Femur (tissue), 1 donor: ENCODE results near the gene ADORA2A.

Experiments used
- DNase-seq: peaks from one replicate; pipeline ENCODE4 v3.0.0-alpha.2; 2017

ADORA2A gene

DNA sequence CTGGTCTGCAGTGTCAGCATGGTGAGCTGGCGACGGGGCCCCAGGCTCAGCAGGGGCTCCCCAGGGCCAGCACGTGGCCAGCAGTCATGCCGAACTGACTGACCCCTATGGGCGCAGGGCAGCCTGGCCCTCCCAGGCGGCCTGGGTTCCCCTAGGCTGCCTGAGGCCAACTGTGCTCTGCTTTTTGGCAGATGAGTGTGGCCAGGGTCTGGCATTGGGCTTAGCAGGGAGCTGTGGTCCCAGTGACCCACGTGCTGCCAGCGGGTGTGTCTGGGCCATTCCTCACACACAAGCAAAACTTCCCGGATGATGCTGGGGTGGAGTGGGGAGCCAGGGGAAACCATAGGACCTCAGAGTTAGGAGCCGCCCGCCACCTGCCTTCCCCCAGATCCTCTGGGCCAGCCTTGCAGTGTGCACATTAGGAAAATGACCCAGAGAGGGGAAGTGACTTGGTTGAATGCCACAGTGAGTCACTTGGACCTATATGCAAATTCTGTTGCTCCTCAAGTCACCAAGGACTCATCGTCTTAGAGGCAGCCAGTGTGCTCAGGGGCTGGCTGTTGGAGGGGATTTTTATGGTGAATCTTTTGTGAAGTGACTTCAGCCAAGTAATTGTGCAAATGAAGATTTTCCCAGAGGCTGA lies 6.5 kb downstream of the ADORA2A start:
- peak; percentile 84 for DNase-seq

DNA sequence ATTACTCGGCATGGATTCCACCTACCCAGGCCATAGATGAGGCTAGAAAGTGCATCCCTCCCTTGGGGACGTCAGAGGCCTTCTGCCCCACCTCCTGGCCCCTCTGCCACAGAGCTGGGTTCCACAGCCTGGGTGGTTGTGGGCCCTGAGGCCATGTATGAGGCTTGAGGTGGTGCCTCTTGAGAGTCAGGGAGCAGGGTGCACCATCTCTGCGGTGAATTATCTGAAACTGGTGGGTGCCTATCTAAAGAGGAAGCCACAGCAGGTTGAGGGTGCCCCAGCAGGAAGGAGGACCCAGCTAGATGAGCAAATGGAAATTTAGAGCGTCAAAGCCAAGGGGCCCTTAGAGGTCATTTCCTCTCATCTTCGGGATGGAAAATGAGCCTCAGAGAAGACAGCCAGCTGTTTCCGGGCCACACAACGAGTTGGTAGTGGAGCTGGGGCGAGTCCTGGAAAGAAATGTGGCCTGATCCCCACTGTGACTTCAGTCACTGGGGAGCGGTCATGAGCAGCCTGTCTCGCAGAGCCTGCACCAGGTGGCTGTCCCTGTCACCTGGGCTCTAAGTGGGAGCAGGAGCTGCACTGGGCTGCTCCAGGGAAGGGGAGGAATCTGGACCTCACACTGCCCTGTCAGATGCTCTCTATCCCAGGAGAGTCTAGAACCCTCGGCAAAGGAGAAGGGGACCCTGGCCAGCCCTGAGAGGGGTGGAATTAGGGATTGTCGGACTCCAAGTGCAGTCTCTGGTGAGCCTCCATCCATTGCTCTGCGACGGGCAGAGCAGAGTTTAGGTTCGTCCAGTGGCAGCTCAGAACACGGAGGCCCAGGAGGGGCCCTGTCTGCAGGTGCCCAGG lies 7.3 kb downstream of the ADORA2A start:
- peak; percentile 92 for DNase-seq

DNA sequence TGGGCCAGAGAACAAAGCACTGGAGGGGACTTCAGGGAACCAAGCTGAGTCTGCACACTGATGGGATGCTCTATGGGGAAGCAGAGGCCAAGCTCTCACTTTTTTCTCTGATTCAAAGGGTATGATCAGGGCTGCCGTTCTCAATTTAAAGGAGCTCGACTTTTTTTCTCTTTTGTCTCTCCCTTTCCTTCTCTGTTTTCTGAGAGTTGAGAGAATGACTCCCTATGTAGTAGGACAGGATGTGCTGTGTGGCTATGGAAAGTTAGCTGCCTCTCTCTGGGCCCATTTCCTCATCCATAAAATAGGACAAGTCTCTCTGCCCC lies 7.9 kb downstream of the ADORA2A start:
- DNase-seq = peak; percentile 20

DNA sequence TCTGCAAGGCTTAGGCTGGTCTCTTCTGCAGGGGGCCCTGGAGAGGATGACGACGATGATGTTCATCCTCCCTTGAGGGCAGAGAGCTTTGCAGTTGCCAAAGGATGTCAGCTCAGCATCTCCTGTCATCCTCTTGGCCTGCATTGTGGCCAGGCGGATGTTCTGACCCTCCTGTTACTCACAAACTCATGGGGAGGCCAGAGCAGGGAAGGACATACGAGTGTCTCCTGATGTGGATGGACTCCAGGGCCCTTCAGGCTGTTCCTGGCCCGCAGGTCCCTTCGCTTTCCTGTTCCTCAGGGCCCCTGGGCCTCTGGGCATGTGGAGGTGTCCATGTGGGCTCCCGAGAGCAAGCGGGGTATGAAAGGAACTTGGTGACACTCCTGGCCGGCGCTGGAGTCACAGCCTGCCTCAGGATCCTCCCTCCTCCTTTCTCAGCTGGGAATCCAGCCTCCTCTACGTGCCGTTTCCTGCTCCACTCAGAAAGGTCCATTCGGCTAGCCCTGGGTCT lies 8.5 kb downstream of the ADORA2A start:
- no peak for DNase-seq

DNA sequence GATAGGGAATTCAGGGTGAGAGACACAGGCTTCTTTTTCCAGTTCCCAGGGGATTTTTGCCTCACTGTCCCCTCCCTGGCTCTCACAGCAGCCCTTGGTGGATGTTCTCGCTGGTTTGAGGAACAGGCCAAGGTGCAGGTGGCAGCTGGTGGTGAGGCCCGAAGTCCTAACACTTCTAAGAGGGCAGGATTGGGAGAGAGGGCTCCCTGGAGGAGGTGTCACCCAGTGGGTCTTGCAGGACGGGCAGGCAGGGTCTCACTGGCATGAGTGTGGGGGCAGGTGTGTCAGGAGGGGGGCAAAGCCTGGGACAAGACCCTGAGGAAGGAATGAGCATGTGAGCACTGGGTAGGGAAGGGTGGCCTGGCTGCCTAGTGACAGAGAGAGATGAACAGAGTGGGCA lies 9.2 kb downstream of the ADORA2A start:
- DNase-seq = no peak

DNA sequence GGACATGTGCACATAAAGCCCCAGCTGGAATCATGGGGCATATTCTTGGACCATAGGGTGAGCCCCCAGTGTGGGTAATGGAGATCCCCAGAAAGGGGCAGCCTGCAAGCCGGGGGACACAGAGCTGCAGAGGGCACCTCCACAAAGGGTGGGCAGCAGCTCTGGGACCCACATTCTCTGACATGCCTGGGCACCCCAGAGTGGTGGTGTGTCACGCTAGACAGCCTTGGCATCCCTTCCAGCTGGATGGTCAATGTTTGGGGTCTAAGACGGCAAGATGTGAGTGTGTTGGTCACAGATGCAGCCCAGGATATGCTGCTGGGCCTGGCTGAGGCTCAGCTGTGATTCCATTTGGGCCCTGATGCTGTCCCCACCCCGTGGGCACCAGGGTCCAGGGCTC lies 9.7 kb downstream of the ADORA2A start:
- DNase-seq = no peak

DNA sequence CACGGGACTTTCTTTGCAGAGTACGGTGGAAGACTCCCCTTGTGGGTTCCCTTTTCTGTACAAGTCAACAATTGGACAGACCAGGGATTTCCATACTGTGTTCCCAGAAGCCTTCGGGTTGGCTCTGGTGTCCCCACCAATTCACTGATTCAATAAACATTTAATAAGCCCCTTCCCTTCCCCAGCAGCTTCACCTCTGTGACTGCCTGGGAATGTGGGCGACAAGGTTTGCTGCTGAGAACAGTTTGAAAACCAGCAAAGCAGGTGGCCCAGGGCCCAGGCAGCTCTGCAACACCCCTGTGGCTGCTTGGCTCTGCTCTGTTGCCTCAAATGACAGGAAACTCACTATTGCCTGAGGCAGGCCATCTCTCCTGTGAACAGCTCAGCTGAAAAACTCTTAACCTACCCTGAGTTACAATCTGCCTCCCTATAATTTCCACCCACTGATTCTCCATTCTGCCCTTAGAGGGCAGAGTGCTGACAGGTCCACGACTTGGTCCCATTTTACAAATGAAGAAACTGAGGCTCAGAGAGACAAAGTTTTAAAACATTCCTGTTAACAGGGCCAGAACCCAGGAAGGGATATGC lies 10.4 kb downstream of the ADORA2A start:
- DNase-seq = no peak

DNA sequence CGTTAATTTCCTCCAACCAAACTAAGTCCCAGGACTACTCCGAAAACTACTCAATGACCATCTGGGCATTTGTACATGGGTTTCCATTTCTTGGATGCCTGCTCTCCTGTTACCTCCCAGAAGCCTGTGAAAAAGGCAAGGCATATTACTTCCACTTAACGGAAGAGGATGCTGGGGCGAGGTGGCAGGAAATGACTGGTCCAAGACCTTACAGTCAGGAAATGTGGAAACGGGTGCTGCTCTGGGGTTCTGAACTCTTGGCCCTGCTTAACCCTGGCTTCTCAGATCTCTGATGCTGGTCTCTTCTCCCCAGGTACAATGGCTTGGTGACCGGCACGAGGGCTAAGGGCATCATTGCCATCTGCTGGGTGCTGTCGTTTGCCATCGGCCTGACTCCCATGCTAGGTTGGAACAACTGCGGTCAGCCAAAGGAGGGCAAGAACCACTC lies 12.9 kb downstream of the ADORA2A start:
- DNase-seq = no peak

DNA sequence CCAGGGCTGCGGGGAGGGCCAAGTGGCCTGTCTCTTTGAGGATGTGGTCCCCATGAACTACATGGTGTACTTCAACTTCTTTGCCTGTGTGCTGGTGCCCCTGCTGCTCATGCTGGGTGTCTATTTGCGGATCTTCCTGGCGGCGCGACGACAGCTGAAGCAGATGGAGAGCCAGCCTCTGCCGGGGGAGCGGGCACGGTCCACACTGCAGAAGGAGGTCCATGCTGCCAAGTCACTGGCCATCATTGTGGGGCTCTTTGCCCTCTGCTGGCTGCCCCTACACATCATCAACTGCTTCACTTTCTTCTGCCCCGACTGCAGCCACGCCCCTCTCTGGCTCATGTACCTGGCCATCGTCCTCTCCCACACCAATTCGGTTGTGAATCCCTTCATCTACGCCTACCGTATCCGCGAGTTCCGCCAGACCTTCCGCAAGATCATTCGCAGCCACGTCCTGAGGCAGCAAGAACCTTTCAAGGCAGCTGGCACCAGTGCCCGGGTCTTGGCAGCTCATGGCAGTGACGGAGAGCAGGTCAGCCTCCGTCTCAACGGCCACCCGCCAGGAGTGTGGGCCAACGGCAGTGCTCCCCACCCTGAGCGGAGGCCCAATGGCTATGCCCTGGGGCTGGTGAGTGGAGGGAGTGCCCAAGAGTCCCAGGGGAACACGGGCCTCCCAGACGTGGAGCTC lies 13.5 kb downstream of the ADORA2A start:
- no peak for DNase-seq

DNA sequence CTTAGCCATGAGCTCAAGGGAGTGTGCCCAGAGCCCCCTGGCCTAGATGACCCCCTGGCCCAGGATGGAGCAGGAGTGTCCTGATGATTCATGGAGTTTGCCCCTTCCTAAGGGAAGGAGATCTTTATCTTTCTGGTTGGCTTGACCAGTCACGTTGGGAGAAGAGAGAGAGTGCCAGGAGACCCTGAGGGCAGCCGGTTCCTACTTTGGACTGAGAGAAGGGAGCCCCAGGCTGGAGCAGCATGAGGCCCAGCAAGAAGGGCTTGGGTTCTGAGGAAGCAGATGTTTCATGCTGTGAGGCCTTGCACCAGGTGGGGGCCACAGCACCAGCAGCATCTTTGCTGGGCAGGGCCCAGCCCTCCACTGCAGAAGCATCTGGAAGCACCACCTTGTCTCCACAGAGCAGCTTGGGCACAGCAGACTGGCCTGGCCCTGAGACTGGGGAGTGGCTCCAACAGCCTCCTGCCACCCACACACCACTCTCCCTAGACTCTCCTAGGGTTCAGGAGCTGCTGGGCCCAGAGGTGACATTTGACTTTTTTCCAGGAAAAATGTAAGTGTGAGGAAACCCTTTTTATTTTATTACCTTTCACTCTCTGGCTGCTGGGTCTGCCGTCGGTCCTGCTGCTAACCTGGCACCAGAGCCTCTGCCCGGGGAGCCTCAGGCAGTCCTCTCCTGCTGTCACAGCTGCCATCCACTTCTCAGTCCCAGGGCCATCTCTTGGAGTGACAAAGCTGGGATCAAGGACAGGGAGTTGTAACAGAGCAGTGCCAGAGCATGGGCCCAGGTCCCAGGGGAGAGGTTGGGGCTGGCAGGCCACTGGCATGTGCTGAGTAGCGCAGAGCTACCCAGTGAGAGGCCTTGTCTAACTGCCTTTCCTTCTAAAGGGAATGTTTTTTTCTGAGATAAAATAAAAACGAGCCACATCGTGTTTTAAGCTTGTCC lies 14.3 kb downstream of the ADORA2A start:
- no peak for DNase-seq

DNA sequence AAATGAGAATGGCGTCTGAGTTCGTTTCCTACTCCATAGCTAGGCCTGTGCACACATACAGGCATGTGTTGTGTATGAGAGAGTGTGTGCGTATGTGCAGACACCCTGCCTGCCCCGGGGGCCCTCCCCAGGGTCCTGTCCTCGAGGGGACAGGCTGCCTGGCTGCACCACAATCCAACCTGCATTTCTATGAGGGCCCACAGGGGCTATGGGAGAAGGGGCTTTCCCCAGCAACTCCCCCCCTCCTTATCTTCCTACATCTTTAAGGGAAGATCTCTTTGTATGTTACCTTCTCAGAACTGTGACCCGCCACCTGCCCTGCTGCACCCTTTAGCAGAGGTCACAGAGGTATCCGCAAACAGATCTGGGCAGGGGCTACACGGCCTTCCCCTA lies 14.9 kb downstream of the ADORA2A start:
- no peak for DNase-seq

DNA sequence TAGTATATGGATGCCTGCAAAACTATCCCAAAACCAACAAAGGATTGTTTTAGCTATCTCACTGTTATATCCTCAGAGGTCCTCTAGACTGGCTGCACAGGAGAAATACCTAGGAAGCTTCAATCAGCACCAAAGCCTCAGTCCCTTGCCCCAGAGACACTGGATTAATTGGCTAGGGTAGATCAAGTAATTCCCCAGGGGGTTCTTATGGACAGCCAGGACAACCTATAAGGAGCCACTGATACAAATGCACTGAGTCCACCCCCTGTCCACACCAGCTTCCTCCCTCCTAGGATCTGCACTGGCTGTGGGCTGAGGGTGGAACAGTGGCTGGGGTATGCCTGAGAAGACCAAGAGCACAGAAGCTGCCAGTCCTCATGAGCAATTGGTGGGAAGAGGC lies 16.3 kb downstream of the ADORA2A start:
- DNase-seq = no peak

DNA sequence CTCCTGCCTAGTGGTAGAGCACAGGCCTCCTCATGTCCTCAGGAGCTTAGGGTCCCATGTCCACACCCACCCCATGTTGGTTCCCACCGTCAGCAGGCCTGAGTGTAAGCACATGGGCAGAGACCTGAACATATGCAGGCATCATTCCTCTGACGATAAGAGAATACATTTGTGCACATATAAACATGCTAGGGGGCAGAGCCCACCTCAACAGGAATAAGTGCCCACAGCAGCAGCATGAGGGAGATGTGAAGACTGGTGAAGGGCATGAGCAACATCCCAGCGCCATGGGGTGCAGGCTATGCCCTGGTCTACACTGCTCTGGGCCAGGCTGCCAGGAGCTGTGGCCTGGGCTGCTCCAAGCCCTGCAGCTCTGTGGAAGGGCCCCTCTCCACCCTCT lies 16.9 kb downstream of the ADORA2A start:
- no peak for DNase-seq

DNA sequence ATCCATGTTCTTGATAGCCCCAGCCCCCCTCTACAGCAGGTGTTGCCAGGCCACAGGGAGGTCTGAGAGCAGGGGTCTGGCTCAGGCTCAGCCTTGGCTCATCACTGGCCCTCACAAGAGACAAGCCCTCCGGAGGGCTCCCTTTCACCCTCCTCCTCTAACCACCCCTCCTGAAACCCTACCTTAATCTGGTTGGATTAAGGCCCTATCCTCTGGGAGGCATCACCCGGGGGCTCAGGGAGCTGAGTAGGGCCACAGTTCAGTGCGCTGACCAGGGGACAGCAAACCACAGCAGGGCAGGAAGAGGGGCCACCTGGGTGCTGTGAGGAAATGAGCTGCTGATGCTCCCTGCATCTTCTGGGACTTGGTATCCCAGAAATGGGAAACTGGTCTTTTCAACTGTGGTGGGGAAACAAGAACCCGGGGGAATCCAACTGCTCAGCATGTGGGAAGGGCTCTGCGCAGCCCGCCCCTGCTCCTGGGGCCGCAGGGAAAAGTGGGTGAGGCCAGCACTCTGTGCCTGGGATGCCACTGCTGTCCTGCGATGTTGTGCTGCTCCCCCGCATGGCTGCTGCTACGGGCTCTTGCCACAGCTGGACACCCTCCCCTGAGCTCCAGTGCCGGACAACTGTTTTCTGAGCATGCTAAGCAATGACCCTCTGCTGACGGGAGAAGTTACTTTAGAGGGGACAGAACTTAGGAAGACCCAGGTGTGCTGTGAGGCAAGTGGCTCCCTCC lies 17.5 kb downstream of the ADORA2A start:
- peak; percentile 30 for DNase-seq

DNA sequence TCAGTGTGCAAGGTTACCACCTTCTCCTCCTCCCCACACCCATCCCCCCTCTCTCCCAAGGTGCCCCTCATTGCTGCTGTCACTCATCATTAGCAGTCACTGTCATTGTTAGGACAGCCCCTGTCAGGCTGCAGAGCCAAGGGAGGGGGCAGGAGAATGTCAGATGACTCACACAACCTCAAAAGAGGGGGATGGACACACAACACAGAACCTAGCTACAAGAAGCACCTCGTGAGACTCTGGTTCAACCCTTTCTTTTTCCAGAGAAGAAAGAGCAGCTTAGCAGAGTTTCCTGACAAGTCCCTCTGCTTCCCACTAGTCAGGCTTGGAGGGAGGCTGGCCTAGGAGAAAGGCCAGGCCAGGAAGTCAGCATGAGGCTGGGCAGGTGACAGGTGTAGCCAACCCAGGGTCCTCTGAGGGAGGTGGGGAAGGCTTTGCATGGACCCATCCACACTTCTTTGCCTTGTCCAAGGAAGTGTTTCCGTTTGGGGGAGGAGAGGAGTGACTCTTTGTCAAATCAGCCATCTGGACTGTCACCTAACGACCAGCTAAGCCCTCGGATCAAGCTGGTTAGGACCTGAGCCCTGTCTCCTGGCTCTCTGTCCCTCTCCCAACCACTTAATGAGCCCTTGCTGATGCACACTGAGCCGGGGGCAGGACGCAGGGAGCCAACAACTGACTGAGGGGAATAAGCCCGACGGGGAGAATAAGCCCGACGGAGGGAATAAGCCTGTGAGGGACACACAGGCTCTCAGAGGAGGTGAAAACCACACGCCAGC lies 18.3 kb downstream of the ADORA2A start:
- DNase-seq = no peak

DNA sequence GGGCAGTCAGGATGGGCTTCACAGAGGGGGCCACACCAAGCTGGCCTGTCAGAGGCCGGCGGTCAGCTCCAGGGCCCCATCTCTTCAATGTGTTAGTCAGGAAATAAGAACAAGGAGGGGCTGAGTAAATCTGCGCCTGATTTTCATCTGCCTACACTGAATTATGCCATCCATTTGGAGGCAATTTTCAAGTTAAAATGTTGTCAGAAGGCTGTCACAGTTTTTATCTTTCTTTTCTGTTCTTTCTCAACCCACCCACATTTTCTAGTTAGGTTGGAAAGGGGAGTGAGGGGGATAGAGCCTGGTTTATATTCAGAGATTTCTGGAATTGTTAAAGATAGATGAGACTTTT lies 18.8 kb downstream of the ADORA2A start:
- no peak for DNase-seq

DNA sequence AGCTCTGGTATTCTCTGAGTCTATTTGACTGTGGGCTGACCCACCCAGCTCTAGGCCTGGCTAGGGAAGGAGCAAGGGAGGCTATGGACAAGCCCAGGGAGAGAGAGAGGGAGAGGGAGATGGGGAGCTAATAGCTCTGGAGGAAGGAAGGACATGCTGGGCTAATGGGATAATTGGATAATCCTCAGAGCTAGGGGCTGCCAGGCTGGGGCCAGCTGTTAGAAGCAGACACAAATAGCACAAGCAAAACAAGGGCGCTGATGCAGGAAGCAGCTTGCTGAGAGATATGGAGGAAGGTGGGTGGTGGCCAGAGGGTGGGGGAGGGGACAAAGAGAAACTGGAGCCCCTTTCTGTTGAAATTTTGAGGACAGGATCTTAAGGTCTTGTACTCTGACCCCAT lies 23.2 kb downstream of the ADORA2A start:
- DNase-seq = peak; percentile 70

DNA sequence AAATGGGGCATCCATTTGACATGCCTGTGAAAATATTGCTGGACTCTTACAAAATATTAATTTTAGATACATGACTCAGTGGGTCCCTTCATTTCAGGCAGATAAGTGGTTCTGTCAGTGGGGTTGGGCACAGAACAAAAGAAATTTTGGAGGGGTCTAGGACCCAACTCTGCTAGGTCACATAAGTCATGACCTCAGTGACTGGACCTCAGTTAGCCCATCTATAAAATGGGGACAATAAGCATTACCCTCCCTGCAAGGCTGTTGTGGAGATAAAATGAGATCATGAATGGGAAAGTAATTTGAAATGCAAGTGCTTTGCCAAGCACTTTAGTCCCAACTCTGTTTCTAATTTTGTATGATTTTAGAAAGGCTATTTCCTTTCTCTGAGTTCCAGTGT lies 23.8 kb downstream of the ADORA2A start:
- no peak for DNase-seq

DNA sequence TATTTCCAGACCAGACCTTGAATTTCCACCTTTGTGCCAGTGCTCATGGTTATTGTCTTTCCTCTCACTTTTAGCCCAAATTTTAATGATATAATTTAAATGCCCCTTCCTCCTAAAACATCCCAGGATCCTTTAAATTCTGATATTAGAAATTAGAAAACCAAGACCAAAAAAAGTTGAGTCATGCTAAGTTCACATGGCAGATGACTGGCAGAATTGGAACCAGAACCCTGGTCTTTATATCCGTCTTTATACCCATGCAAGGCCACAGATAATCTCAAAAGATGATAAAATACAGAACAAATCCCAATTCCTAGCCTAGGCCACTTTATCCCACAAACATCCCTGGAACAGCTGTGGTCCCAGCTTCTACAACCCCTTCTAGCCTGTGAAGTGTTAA lies 26.5 kb downstream of the ADORA2A start:
- DNase-seq = no peak

DNA sequence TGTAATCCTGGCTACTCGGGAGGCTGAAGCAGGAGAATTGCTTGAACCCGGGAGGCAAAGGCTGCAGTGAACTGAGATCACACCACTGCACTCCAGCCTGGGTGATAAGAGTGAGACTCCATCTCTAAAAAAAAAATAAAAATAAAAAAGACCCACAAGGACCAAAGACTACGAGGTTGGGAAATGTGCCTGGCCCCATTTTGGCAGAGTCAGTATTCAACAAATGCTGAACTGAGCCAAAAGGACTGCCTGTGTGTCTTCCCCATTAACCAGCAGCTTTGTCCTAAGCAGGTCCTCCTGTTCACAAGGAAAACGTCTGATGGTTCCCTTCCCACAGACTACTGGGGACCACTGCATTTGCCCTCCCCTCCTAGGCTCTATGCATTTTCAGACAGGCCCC lies 27.6 kb downstream of the ADORA2A start:
- DNase-seq = no peak
